Upper lobe of left lung (tissue), 4 donors: ENCODE measurements around the gene C2orf68.

Source experiments
- EP300 ChIP-seq, 4 donors: sonication (generic); formaldehyde crosslinking; IDR thresholded peaks; one replicate each; pipeline ENCODE4 v1.5.1; 2017; ENCODE audit warnings: antibody characterized with exemption in 4 of 4, control low read depth in 2 of 4
- TF ChIP-seq, protein P1 (sequence below), 6 experiments: fragments of 450-650 bp in 4 of 6; fragments of 200-600 bp in 2 of 6; sonication (generic) in 2 of 6; IDR thresholded peaks; one replicate each; pipeline ENCODE4 v1.5.1; 2016 to 2019; ENCODE audit warnings: antibody characterized with exemption in 6 of 6

DNA sequence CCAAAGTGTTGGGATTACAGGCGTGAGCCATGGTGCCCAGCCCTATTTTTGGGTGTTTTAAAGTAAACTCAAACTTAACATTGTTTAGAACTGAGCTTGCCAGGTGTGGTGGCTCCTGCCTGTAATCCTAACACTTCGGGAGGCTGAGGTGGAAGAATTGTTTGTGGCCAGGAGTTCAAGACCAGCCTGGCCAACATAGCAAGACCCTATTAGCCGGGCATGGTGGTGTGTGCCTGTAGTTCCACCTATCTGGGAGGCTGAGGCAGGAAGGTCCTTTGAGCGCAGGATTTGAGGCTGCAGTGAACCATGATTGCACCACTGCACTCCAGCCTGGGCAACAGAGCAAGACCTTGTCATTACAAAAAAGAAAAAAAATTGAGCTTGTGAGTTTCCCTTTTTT, 38.6 kb upstream of the C2orf68 start:
- TF ChIP-seq, protein P1, sequence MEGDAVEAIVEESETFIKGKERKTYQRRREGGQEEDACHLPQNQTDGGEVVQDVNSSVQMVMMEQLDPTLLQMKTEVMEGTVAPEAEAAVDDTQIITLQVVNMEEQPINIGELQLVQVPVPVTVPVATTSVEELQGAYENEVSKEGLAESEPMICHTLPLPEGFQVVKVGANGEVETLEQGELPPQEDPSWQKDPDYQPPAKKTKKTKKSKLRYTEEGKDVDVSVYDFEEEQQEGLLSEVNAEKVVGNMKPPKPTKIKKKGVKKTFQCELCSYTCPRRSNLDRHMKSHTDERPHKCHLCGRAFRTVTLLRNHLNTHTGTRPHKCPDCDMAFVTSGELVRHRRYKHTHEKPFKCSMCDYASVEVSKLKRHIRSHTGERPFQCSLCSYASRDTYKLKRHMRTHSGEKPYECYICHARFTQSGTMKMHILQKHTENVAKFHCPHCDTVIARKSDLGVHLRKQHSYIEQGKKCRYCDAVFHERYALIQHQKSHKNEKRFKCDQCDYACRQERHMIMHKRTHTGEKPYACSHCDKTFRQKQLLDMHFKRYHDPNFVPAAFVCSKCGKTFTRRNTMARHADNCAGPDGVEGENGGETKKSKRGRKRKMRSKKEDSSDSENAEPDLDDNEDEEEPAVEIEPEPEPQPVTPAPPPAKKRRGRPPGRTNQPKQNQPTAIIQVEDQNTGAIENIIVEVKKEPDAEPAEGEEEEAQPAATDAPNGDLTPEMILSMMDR (IDR thresholded peaks at IDR 0.05), result no peak
- no peak for TF ChIP-seq EP300 (IDR thresholded peaks at IDR 0.05)
